H9 (cell line): Measurements from ENCODE around the gene HSF2. TPM values are rescaled to one million over a fixed set of nuclear protein-coding genes. Genes with fewer than 3 reads are reported as not detected.

Experiments
- DNase-seq: peaks from one replicate; pipeline ENCODE4 v3.0.0-alpha.2; 2017
- H2AFZ ChIP-seq: one replicate; pipeline ENCODE4 v1.6.1; 2013; ENCODE audit warnings: mild to moderate bottlenecking, low read length, control low read depth, moderate library complexity
- H2AK5ac ChIP-seq: 2 replicates; pipeline ENCODE4 v1.6.1; 2013; ENCODE audit warnings: low read length, control low read depth, mixed read lengths; ENCODE audit not compliant: insufficient read length
- H2BK120ac ChIP-seq: one replicate; pipeline ENCODE4 v1.6.1; 2013; ENCODE audit warnings: low read depth, mild to moderate bottlenecking, low read length, control low read depth, inconsistent platforms; ENCODE audit not compliant: poor library complexity, severe bottlenecking
- H2BK12ac ChIP-seq: 2 replicates; pipeline ENCODE4 v1.6.1; 2013; ENCODE audit warnings: low read length, control low read depth, mixed read lengths, low read depth; ENCODE audit not compliant: insufficient read length
- H2BK15ac ChIP-seq: 2 replicates; pipeline ENCODE4 v1.6.1; 2013; ENCODE audit warnings: low read depth, low read length, control low read depth
- H2BK20ac ChIP-seq: one replicate; pipeline ENCODE4 v1.6.1; 2013; ENCODE audit warnings: low read depth, mild to moderate bottlenecking, low read length, control low read depth, inconsistent platforms; ENCODE audit not compliant: poor library complexity, severe bottlenecking
- H2BK5ac ChIP-seq: 2 replicates; pipeline ENCODE4 v1.6.1; 2013; ENCODE audit warnings: low read length, control low read depth, mixed read lengths; ENCODE audit not compliant: insufficient read length
- H3K14ac ChIP-seq: 2 replicates; pipeline ENCODE4 v1.6.1; 2013; ENCODE audit warnings: low read length, control low read depth; ENCODE audit not compliant: insufficient read depth
- H3K18ac ChIP-seq: 2 replicates; pipeline ENCODE4 v1.6.1; 2013; ENCODE audit warnings: low read depth, mild to moderate bottlenecking, mixed read lengths, low read length, control low read depth; ENCODE audit not compliant: insufficient read length
- H3K23ac ChIP-seq: 2 replicates; pipeline ENCODE4 v1.6.1; 2013; ENCODE audit warnings: low read length, control low read depth, mixed read lengths, low read depth; ENCODE audit not compliant: insufficient read length
- H3K23me2 ChIP-seq: 2 replicates; pipeline ENCODE4 v1.6.1; 2013; ENCODE audit warnings: low read depth, mild to moderate bottlenecking, mixed read lengths, low read length, control low read depth; ENCODE audit not compliant: insufficient read length, poor library complexity, severe bottlenecking
- H3K27ac ChIP-seq: 2 replicates; pipeline ENCODE4 v1.5.1; 2013; ENCODE audit warnings: low read length, control low read depth, mixed read lengths, low read depth; ENCODE audit not compliant: insufficient read length
- H3K27me3 ChIP-seq: 2 replicates; pipeline ENCODE4 v1.6.1; 2013; ENCODE audit warnings: low read length, control low read depth, inconsistent platforms; ENCODE audit not compliant: insufficient read depth
- H3K4ac ChIP-seq: 2 replicates; pipeline ENCODE4 v1.6.1; 2013; ENCODE audit warnings: low read depth, mild to moderate bottlenecking, control low read depth, inconsistent platforms, low read length, moderate library complexity
- H3K4me1 ChIP-seq: 2 replicates; pipeline ENCODE4 v1.6.1; 2013; ENCODE audit warnings: low read length, control low read depth, inconsistent platforms; ENCODE audit not compliant: insufficient read depth
- H3K4me2 ChIP-seq: 2 replicates; pipeline ENCODE4 v1.6.1; 2013; ENCODE audit warnings: low read length, control low read depth, mixed read lengths; ENCODE audit not compliant: insufficient read length, insufficient read depth
- H3K56ac ChIP-seq: 2 replicates; pipeline ENCODE4 v1.6.1; 2013; ENCODE audit warnings: low read depth, mild to moderate bottlenecking, mixed read lengths, low read length, control low read depth; ENCODE audit not compliant: insufficient read length
- H3K79me1 ChIP-seq: 2 replicates; pipeline ENCODE4 v1.6.1; 2013; ENCODE audit warnings: low read depth, mild to moderate bottlenecking, moderate library complexity, low read length, control low read depth, inconsistent platforms; ENCODE audit not compliant: insufficient read depth, poor library complexity, severe bottlenecking
- H3K79me2 ChIP-seq: 2 replicates; pipeline ENCODE4 v1.6.1; 2013; ENCODE audit warnings: low read length, control low read depth, inconsistent platforms; ENCODE audit not compliant: insufficient read depth
- H3K9ac ChIP-seq: 2 replicates; pipeline ENCODE4 v1.6.1; 2013; ENCODE audit warnings: low read length, control low read depth, mixed read lengths; ENCODE audit not compliant: insufficient read length; ENCODE audit errors: extremely low read depth
- H3K9me3 ChIP-seq: one replicate; pipeline ENCODE4 v1.6.1; 2013; ENCODE audit warnings: low read depth, low read length, inconsistent platforms; ENCODE audit not compliant: control insufficient read depth
- H3T11ph ChIP-seq: one replicate; pipeline ENCODE4 v1.6.1; 2013; ENCODE audit warnings: mild to moderate bottlenecking, low read length, control low read depth, inconsistent platforms
- H4K20me1 ChIP-seq: one replicate; pipeline ENCODE4 v1.6.1; 2013; ENCODE audit not compliant: control insufficient read depth, insufficient read length, insufficient read depth
- H4K5ac ChIP-seq: 2 replicates; pipeline ENCODE4 v1.6.1; 2013; ENCODE audit warnings: low read depth, mild to moderate bottlenecking, mixed read lengths, low read length, control low read depth; ENCODE audit not compliant: insufficient read length
- H4K8ac ChIP-seq: replicated peaks from 2 replicates; pipeline ENCODE4 v1.6.1; 2013; ENCODE audit warnings: low read length, control low read depth, mixed read lengths, low read depth; ENCODE audit not compliant: insufficient read length
- H4K91ac ChIP-seq: 2 replicates; pipeline ENCODE4 v1.6.1; 2013; ENCODE audit warnings: low read depth, mild to moderate bottlenecking, moderate library complexity, mixed read lengths, low read length, control low read depth; ENCODE audit not compliant: insufficient read length
- H3K27ac Mint-ChIP-seq, 3 experiments: 2 replicates in 2 of 3; 3 replicates in 1 of 3; pipeline ENCODE4 v1.8.0; 2020 to 2021; ENCODE audit warnings: mixed read lengths in 3 of 3, mild to moderate bottlenecking in 1 of 3, moderate library complexity in 1 of 3
- H3K27me3 Mint-ChIP-seq: 2 replicates; pipeline ENCODE4 v1.8.0; 2021; ENCODE audit warnings: low read depth, mild to moderate bottlenecking, moderate library complexity, mixed read lengths
- H3K36me3 Mint-ChIP-seq, 3 experiments: 2 replicates in 2 of 3; 3 replicates in 1 of 3; pipeline ENCODE4 v1.8.0; 2020 to 2021; ENCODE audit warnings: low read depth in 3 of 3, mixed read lengths in 3 of 3; ENCODE audit not compliant: insufficient read depth in 1 of 3
- H3K4me1 Mint-ChIP-seq, 2 experiments: 2 replicates each; pipeline ENCODE4 v1.8.0; 2020; ENCODE audit warnings: mixed read lengths in 2 of 2
- H3K4me3 Mint-ChIP-seq, 2 experiments: 2 replicates in 1 of 2; 3 replicates in 1 of 2; pipeline ENCODE4 v1.8.0; 2020 to 2021; ENCODE audit warnings: mild to moderate bottlenecking in 2 of 2, mixed read lengths in 2 of 2, moderate library complexity in 1 of 2
- H3K9me3 Mint-ChIP-seq, 2 experiments: 2 replicates in 1 of 2; 3 replicates in 1 of 2; pipeline ENCODE4 v1.8.0; 2020; ENCODE audit warnings: mild to moderate bottlenecking in 2 of 2, mixed read lengths in 2 of 2, moderate library complexity in 1 of 2
- WGBS: extraction: QIAGEN DNeasy Blood & Tissue Kit; methylation state at CpG from one replicate; pipeline ENCODE4 v1.1.7; 2013; ENCODE audit warnings: missing lambda C conversion rate, low lambda C conversion rate, mixed read lengths; ENCODE audit not compliant: insufficient read length; ENCODE audit errors: extremely low coverage; 5-methylcytosine and 5-hydroxymethylcytosine counted together
- total RNA-seq: library from RNA; stranded (reverse); gene quantifications from 2 replicates; pipeline ENCODE4 v1.2.1, GENCODE V29; 2021
- TF ChIP-seq, protein P1 (sequence below): fragments of 200-600 bp; sonication (generic); conservative IDR thresholded peaks from 3 replicates; pipeline ENCODE4 v1.8.0; 2021; ENCODE audit warnings: antibody characterized with exemption, mild to moderate bottlenecking

Gene HSF2
- total RNA-seq, 1 experiment from 2014 or later = 14.6 TPM

GRCh38 chr6:122392564-122393350 is 6.7 kb upstream of the HSF2 start:
- Histone ChIP-seq H3K9me3 (no peaks in the 10 kb centered on the region), H3K4me1 (no peaks in the 10 kb centered on the region), H2BK120ac (no peak overlapping the region), H3K18ac (no peak overlapping the region), H2AFZ (no peak overlapping the region), H4K5ac (no peak overlapping the region), H3K23ac (no peak overlapping the region), H3K9ac (no peak overlapping the region), H3K4me2 (no peak overlapping the region), H3K79me2 (no peaks in the 10 kb centered on the region), H3K14ac (no peak overlapping the region), H2BK20ac (no peak overlapping the region), H3K27ac (no peak overlapping the region), H3K56ac (no peak overlapping the region), H4K8ac (no peak overlapping the region), H3T11ph (no peak overlapping the region), H3K79me1 (no peaks in the 10 kb centered on the region), H2BK15ac (no peak overlapping the region), H3K23me2 (no peaks in the 10 kb centered on the region), H2AK5ac (no peak overlapping the region), H4K20me1 (no peaks in the 10 kb centered on the region), H2BK12ac (no peak overlapping the region), H2BK5ac (no peak overlapping the region), H3K27me3 (peaks cover 65% of the 10 kb centered on the region), H4K91ac (no peak overlapping the region), H3K4ac (no peak overlapping the region)
- no peaks in the 10 kb centered on the region for H3K36me3 Mint-ChIP-seq
- TF ChIP-seq, protein P1, sequence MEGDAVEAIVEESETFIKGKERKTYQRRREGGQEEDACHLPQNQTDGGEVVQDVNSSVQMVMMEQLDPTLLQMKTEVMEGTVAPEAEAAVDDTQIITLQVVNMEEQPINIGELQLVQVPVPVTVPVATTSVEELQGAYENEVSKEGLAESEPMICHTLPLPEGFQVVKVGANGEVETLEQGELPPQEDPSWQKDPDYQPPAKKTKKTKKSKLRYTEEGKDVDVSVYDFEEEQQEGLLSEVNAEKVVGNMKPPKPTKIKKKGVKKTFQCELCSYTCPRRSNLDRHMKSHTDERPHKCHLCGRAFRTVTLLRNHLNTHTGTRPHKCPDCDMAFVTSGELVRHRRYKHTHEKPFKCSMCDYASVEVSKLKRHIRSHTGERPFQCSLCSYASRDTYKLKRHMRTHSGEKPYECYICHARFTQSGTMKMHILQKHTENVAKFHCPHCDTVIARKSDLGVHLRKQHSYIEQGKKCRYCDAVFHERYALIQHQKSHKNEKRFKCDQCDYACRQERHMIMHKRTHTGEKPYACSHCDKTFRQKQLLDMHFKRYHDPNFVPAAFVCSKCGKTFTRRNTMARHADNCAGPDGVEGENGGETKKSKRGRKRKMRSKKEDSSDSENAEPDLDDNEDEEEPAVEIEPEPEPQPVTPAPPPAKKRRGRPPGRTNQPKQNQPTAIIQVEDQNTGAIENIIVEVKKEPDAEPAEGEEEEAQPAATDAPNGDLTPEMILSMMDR = no peak
- no peaks in the 10 kb centered on the region; a peak in 3 of 5 replicates for H3K9me3 Mint-ChIP-seq
- no peak overlapping the region for H3K4me3 Mint-ChIP-seq
- H3K4me1 Mint-ChIP-seq = peaks cover 5 to 6% of the 10 kb centered on the region in 2 experiments
- WGBS = no CpG with 5 or more reads among the region's 6 CpGs
- H3K27me3 Mint-ChIP-seq = peaks cover 90% of the 10 kb centered on the region
- DNase-seq = no peak
- H3K27ac Mint-ChIP-seq = no peak overlapping the region
